ENCODE results near the gene RABGGTA.

Gene RABGGTA

DNA sequence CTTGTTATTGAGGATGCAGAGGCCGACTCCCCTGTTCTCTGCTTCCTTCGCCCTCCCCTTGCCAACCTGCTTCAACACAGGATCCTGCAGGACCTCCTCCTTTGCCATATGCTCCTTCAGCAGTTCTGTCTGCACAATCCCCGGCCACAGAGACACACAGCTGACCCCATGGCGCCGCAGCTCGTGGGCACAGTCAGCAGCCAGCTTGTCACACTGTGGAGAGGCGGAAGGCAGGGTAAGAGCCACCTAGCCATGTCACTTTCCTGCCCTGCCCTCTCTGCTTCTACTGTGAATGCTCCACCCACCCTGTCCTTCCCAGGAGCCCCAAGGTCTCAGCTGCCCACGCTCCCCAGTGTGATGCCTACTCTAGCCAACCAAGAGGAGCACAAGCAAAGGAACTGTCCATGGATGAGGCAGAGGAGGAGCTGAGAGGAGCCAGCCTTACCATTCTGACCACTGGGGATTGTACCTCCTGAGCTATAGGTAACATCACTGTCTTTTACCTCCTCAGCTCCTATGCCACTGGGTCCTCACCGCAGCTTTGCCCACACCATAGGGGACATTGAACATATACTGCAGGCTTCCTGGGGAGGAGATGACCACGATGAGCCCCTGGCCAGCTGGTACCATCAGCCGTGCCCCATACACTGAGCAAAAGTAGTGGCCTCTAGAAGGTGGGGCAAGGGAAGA, 20.9 kb upstream of the RABGGTA start:
- no peak for FAIRE-seq
- DNase-seq (ENCODE audit: insufficient read length, low spot score), result no peak
- no peak for TF ChIP-seq PAX5 (IDR thresholded peaks at IDR 0.05; ENCODE audit: insufficient read depth, low read length, severe bottlenecking)
- TF ChIP-seq SPI1 (IDR thresholded peaks at IDR 0.05; ENCODE audit: low read depth, low read length), result no peak
- no peak for TF ChIP-seq POU2F2 (IDR thresholded peaks at IDR 0.05; ENCODE audit: low read depth, low read length)
- no peak for TF ChIP-seq POLR2A (IDR thresholded peaks at IDR 0.05; ENCODE audit: low read depth, low read length)
- TF ChIP-seq POLR2AphosphoS5 (IDR thresholded peaks at IDR 0.05; ENCODE audit: low read depth, low read length), result no peak

- DNase-seq (ENCODE audit: insufficient read length, low spot score), result no peak
- no peak for FAIRE-seq
- TF ChIP-seq POU2F2 (IDR thresholded peaks at IDR 0.05; ENCODE audit: low read depth, low read length), result no peak
- TF ChIP-seq POLR2AphosphoS5 (IDR thresholded peaks at IDR 0.05; ENCODE audit: low read depth, low read length), result no peak
- TF ChIP-seq POLR2A (IDR thresholded peaks at IDR 0.05; ENCODE audit: low read depth, low read length), result no peak
- TF ChIP-seq TAF1 (IDR thresholded peaks at IDR 0.05; ENCODE audit: low read depth, low read length), result no peak
- no peak for TF ChIP-seq PAX5 (IDR thresholded peaks at IDR 0.05; ENCODE audit: insufficient read depth, low read length, severe bottlenecking)
- TF ChIP-seq SPI1 (IDR thresholded peaks at IDR 0.05; ENCODE audit: low read depth, low read length), result no peak
Observed at GRCh38 chr14:24291446-24292117, 20.2 kb upstream of the RABGGTA start.

- no peak for DNase-seq (ENCODE audit: insufficient read length, low spot score)
- TF ChIP-seq POLR2A (IDR thresholded peaks at IDR 0.05; ENCODE audit: low read depth, low read length), result no peak
- no peak for TF ChIP-seq POU2F2 (IDR thresholded peaks at IDR 0.05; ENCODE audit: low read depth, low read length)
- TF ChIP-seq TAF1 (IDR thresholded peaks at IDR 0.05; ENCODE audit: low read depth, low read length), result no peak
- TF ChIP-seq PAX5 (IDR thresholded peaks at IDR 0.05; ENCODE audit: insufficient read depth, low read length, severe bottlenecking), result no peak
- TF ChIP-seq SPI1 (IDR thresholded peaks at IDR 0.05; ENCODE audit: low read depth, low read length), result no peak
- no peak for TF ChIP-seq POLR2AphosphoS5 (IDR thresholded peaks at IDR 0.05; ENCODE audit: low read depth, low read length)
- no peak for FAIRE-seq
Observed at GRCh38 chr14:24290746-24291145, 19.3 kb upstream of the RABGGTA start.

GRCh38 chr14:24289649-24290280, 18.4 kb upstream of the RABGGTA start:
- FAIRE-seq (no peak), DNase-seq (ENCODE audit: insufficient read length, low spot score) (no peak)

GRCh38 chr14:24286996-24287395, 15.6 kb upstream of the RABGGTA start:
- no peak for TF ChIP-seq PAX5 (IDR thresholded peaks at IDR 0.05; ENCODE audit: insufficient read depth, low read length, severe bottlenecking)
- TF ChIP-seq POLR2A (IDR thresholded peaks at IDR 0.05; ENCODE audit: low read depth, low read length), result no peak
- no peak for TF ChIP-seq POLR2AphosphoS5 (IDR thresholded peaks at IDR 0.05; ENCODE audit: low read depth, low read length)
- TF ChIP-seq TAF1 (IDR thresholded peaks at IDR 0.05; ENCODE audit: low read depth, low read length), result no peak
- no peak for TF ChIP-seq POU2F2 (IDR thresholded peaks at IDR 0.05; ENCODE audit: low read depth, low read length)
- no peak for TF ChIP-seq SPI1 (IDR thresholded peaks at IDR 0.05; ENCODE audit: low read depth, low read length)
- no peak for FAIRE-seq
- no peak for DNase-seq (ENCODE audit: insufficient read length, low spot score)

More at GRCh38 chr14:24289649-24290280, 18.4 kb upstream of the RABGGTA start:
- TF ChIP-seq POU2F2 (IDR thresholded peaks at IDR 0.05; ENCODE audit: low read depth, low read length), result no peak
- TF ChIP-seq PAX5 (IDR thresholded peaks at IDR 0.05; ENCODE audit: insufficient read depth, low read length, severe bottlenecking), result no peak
- TF ChIP-seq SPI1 (IDR thresholded peaks at IDR 0.05; ENCODE audit: low read depth, low read length), result no peak
- no peak for TF ChIP-seq TAF1 (IDR thresholded peaks at IDR 0.05; ENCODE audit: low read depth, low read length)
- TF ChIP-seq POLR2AphosphoS5 (IDR thresholded peaks at IDR 0.05; ENCODE audit: low read depth, low read length), result no peak
- TF ChIP-seq POLR2A (IDR thresholded peaks at IDR 0.05; ENCODE audit: low read depth, low read length), result no peak

GRCh38 chr14:24285351-24285750, 14.0 kb upstream of the RABGGTA start:
- TF ChIP-seq PAX5 (IDR thresholded peaks at IDR 0.05; ENCODE audit: insufficient read depth, low read length, severe bottlenecking) (no peak), SPI1 (IDR thresholded peaks at IDR 0.05; ENCODE audit: low read depth, low read length) (no peak), TAF1 (IDR thresholded peaks at IDR 0.05; ENCODE audit: low read depth, low read length) (no peak), POLR2AphosphoS5 (IDR thresholded peaks at IDR 0.05; ENCODE audit: low read depth, low read length) (no peak), POLR2A (IDR thresholded peaks at IDR 0.05; ENCODE audit: low read depth, low read length) (no peak), POU2F2 (IDR thresholded peaks at IDR 0.05; ENCODE audit: low read depth, low read length) (no peak)
- no peak for DNase-seq (ENCODE audit: insufficient read length, low spot score)
- no peak for FAIRE-seq

DNA sequence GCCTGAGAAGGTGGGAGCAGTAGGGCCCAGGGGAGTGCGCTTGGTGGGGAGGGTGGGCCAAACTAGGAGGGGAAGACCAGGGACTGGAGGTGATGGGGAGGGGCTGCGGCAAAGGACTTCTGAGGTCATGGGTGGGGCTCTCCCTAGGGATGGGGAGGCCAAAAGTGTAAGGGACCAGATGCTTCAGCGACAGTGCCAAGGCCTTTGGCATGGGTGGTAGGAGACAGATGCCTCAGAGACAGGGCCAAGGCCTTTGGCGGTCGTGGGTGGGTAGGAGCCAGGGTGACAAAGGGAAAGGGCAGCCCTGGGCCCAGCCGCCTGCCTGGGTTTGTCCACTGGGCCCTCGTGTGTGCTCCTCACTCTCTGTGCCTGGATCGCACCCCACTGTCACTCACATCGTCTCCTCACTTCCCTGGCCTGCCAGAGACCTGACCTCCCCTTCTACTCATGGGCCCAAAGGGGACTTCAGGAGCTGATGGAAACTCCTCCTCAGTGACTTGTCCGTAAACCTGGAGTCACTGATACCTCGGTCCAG, 13.2 kb upstream of the RABGGTA start:
- TF ChIP-seq POLR2AphosphoS5 (IDR thresholded peaks at IDR 0.05; ENCODE audit: low read depth, low read length), result no peak
- TF ChIP-seq SPI1 (IDR thresholded peaks at IDR 0.05; ENCODE audit: low read depth, low read length), result no peak
- TF ChIP-seq POU2F2 (IDR thresholded peaks at IDR 0.05; ENCODE audit: low read depth, low read length), result no peak
- DNase-seq (ENCODE audit: insufficient read length, low spot score) (no peak), FAIRE-seq (no peak)

- no peak for DNase-seq (ENCODE audit: insufficient read length, low spot score)
- FAIRE-seq, result no peak
- TF ChIP-seq POLR2A (IDR thresholded peaks at IDR 0.05; ENCODE audit: low read depth, low read length), result no peak
- no peak for TF ChIP-seq SPI1 (IDR thresholded peaks at IDR 0.05; ENCODE audit: low read depth, low read length)
- no peak for TF ChIP-seq PAX5 (IDR thresholded peaks at IDR 0.05; ENCODE audit: insufficient read depth, low read length, severe bottlenecking)
- TF ChIP-seq POLR2AphosphoS5 (IDR thresholded peaks at IDR 0.05; ENCODE audit: low read depth, low read length), result no peak
- no peak for TF ChIP-seq POU2F2 (IDR thresholded peaks at IDR 0.05; ENCODE audit: low read depth, low read length)
- no peak for TF ChIP-seq TAF1 (IDR thresholded peaks at IDR 0.05; ENCODE audit: low read depth, low read length)
Observed at GRCh38 chr14:24283796-24284460, 12.5 kb upstream of the RABGGTA start.

DNA sequence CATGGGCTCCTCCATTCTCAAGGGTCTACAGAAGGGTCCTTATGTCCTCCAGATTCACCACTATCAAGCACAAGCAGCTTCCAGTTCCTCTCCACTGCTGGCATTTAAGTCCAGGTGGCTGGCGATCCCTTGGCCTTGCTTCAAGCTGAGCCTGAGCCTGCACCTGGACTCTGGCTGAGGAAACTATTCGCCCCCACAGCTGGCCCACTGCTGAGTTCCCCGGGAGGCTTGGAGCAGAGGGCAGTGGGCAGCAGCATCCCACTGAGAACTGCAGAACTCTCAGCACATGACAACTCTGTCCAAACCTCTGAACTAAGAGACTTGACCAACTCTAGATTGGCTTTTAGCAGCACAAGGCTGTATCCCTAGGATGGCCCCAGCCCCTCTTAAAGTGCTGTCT, 11.3 kb upstream of the RABGGTA start:
- no peak for DNase-seq (ENCODE audit: insufficient read length, low spot score)

More for the DNA sequence above, 11.3 kb upstream of the RABGGTA start:
- no peak for TF ChIP-seq TAF1 (IDR thresholded peaks at IDR 0.05; ENCODE audit: low read depth, low read length)
- TF ChIP-seq POLR2A (IDR thresholded peaks at IDR 0.05; ENCODE audit: low read depth, low read length), result no peak
- no peak for TF ChIP-seq POLR2AphosphoS5 (IDR thresholded peaks at IDR 0.05; ENCODE audit: low read depth, low read length)
- no peak for TF ChIP-seq POU2F2 (IDR thresholded peaks at IDR 0.05; ENCODE audit: low read depth, low read length)
- TF ChIP-seq SPI1 (IDR thresholded peaks at IDR 0.05; ENCODE audit: low read depth, low read length), result no peak
- no peak for TF ChIP-seq PAX5 (IDR thresholded peaks at IDR 0.05; ENCODE audit: insufficient read depth, low read length, severe bottlenecking)
- no peak for FAIRE-seq
